Gastroesophageal sphincter (tissue), 3 donors: ENCODE results near the gene CSNK1E.

Source experiments
- POLR2A ChIP-seq, 2 donors: fragments of 450-650 bp; IDR thresholded peaks; one replicate each; pipeline ENCODE4 v1.6.1; 2017; ENCODE audit warnings: antibody characterized with exemption in 2 of 2, mild to moderate bottlenecking in 2 of 2, moderate library complexity in 1 of 2
- POLR2AphosphoS5 ChIP-seq: sonication (generic); formaldehyde crosslinking; IDR thresholded peaks from one replicate; pipeline ENCODE4 v1.6.1; 2017; ENCODE audit warnings: antibody characterized with exemption
- TF ChIP-seq, protein P1 (sequence below), 4 experiments: fragments of 200-600 bp in 2 of 4; fragments of 450-650 bp in 2 of 4; sonication (generic) in 1 of 4; IDR thresholded peaks; one replicate each; pipeline ENCODE4 v1.5.1; 2017 to 2019; ENCODE audit warnings: antibody characterized with exemption in 4 of 4, mild to moderate bottlenecking in 2 of 4, moderate library complexity in 2 of 4

DNA sequence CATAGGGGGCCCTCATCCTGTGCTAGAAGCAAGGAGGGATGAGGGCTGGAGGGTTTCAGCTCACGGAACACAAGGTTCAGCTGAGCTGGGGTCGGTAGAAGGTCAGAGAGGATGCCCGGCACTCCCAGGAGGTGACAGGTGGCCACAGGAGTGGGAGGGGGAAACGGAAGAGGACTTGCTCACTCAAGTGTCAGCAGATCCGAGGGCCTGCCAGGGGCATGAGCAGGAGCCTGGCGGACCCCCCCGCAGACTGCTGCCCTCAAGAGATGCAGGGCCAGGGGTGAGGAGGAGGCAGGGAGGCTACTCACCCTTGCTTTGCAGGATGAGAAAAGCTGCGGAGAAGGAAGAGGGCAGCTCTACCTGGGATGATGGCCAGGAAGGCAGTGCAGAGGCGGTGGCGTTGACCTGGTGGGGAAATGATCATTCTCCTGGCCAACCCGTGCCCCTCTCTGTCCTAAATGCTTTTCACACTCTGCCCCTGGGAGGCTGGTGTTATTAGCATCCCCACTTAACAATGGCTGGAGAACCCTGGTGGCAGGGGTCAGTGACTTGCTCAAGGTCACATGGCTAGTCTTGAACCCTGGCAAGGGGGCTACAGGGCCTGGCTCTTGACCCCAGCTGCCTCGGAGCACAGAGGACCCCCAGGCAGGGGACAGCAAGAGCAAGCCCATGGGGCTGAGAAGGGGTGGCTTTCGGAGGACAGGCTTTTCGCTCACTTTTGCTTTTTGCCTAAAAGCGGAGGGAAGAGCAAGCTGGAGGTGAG lies 30.1 kb upstream of the CSNK1E start:
- TF ChIP-seq POLR2A (IDR thresholded peaks at IDR 0.05) (no peak), POLR2AphosphoS5 (no peak)
- TF ChIP-seq, protein P1, sequence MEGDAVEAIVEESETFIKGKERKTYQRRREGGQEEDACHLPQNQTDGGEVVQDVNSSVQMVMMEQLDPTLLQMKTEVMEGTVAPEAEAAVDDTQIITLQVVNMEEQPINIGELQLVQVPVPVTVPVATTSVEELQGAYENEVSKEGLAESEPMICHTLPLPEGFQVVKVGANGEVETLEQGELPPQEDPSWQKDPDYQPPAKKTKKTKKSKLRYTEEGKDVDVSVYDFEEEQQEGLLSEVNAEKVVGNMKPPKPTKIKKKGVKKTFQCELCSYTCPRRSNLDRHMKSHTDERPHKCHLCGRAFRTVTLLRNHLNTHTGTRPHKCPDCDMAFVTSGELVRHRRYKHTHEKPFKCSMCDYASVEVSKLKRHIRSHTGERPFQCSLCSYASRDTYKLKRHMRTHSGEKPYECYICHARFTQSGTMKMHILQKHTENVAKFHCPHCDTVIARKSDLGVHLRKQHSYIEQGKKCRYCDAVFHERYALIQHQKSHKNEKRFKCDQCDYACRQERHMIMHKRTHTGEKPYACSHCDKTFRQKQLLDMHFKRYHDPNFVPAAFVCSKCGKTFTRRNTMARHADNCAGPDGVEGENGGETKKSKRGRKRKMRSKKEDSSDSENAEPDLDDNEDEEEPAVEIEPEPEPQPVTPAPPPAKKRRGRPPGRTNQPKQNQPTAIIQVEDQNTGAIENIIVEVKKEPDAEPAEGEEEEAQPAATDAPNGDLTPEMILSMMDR (IDR thresholded peaks at IDR 0.05): no peak
